Measurements from ENCODE around the gene ANP32A. TPM values are rescaled to one million over a fixed set of nuclear protein-coding genes. Genes with fewer than 3 reads are reported as not detected.

The ANP32A gene
- total RNA-seq, 1 experiment from 2014 or later: 232 TPM

DNA sequence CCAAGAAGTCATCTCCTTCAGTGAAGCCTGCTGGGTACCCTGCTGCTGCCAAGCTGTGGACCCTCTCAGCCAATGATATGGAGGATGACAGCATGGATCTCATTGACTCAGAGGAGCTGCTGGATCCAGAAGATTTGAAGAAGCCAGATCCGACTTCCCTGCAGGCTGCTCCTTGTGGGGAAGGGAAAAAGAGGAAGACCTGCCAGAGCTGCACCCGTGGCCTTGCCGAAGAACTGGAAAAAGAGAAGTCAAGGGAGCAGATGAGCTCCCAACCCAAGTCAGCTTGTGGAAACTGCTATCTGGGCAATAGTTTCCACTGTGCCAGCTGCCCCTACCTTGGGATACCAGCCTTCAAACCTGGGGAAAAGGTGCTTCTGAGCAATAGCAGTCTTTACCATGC, 13.7 kb upstream of the ANP32A start:
- no peak for TF ChIP-seq ATF6 (CRISPR knock-in tag; IDR thresholded peaks at IDR 0.05)
- TF ChIP-seq, protein P1, sequence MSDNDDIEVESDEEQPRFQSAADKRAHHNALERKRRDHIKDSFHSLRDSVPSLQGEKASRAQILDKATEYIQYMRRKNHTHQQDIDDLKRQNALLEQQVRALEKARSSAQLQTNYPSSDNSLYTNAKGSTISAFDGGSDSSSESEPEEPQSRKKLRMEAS (CRISPR knock-in tag; IDR thresholded peaks at IDR 0.05): no peak
- TF ChIP-seq PRDM15 (CRISPR knock-in tag; IDR thresholded peaks at IDR 0.05): no peak
- TF ChIP-seq PRRX2 (CRISPR knock-in tag; IDR thresholded peaks at IDR 0.05): no peak
- TF ChIP-seq HMGA2 (CRISPR knock-in tag; IDR thresholded peaks at IDR 0.05): no peak
- no peak for TF ChIP-seq ZNF671 (CRISPR knock-in tag; IDR thresholded peaks at IDR 0.05)
- Mint-ChIP-seq H3K27ac (no peak overlapping the region), H3K27me3 (ENCODE audit: low read depth) (peaks cover 70% of the 10 kb centered on the region), H3K9me3 (peaks cover 18% of the 10 kb centered on the region), H3K4me3 (no peak overlapping the region), H3K36me3 (peaks cover 13% of the 10 kb centered on the region), H3K4me1 (no peaks in the 10 kb centered on the region)
- no peak for ATAC-seq
- CTCF ChIA-PET: interaction anchor here (0.7 to 3.0 kb wide), 4 partner anchors 17 to 91 kb away, joined by 3 to 15 read pairs (median 6); no protein-coding TSS in a partner anchor
- POLR2A ChIA-PET: interaction anchor here (1.0 kb wide), 1 partner anchor 45 kb away, joined by 7 read pairs; no protein-coding TSS in a partner anchor
- no peak for DNase-seq (ENCODE audit: low spot score)

DNA sequence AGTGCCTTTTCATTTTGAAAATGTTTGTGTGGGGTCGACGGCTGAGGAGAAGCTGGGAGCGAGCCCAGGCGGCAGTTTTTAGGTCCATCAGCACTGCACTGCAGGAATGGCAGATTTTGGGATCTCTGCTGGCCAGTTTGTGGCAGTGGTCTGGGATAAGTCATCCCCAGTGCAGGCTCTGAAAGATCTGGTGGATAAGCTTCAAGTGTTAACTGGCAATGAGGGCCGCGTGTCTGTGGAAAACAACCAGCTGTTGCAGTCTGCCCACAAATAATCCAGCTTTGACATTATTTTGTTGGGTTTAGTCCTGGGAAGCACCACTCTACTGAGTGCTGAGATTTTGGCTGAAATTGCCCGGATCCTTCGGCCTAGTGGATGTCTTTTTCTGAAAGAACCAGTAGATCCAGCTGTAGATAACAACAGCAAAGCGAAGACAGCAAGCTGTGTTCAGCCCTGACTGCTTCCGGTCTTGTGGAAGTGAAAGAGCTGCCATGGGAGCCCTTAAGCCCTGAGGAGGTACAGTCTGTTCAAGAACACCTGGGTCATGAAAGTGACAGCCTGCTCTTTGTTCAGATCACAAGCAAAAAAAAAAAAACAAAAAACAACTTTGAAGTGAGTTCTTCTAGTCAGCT, 13.1 kb upstream of the ANP32A start:
- CTCF ChIA-PET: interaction anchor here (0.5 to 3.0 kb wide), 6 partner anchors 9 to 563 kb away, joined by 3 to 15 read pairs (median 6); no protein-coding TSS in a partner anchor

GRCh38 chr15:68830141-68830785, 9.6 kb upstream of the ANP32A start:
- ChIA-PET CTCF (no interaction called here), POLR2A (interaction anchor here (0.5 kb wide), 1 partner anchor 13 kb away, joined by 4 read pairs; no protein-coding TSS in a partner anchor)
- no peak overlapping the region for H3K27ac Mint-ChIP-seq
- no peak for ATAC-seq
- H3K27me3 Mint-ChIP-seq (ENCODE audit: low read depth): peaks cover 86% of the 10 kb centered on the region
- H3K9me3 Mint-ChIP-seq: peaks cover under 1% of the 10 kb centered on the region
- DNase-seq (ENCODE audit: low spot score): no peak
- H3K4me3 Mint-ChIP-seq: no peak overlapping the region
- H3K4me1 Mint-ChIP-seq: no peaks in the 10 kb centered on the region; the same call in 1 of the 2 replicates
- H3K36me3 Mint-ChIP-seq: no peaks in the 10 kb centered on the region
- TF ChIP-seq NR1H2 (CRISPR knock-in tag; IDR thresholded peaks at IDR 0.05) (no peak), TP53 (CRISPR knock-in tag; IDR thresholded peaks at IDR 0.05) (no peak), ESRRA (CRISPR knock-in tag; IDR thresholded peaks at IDR 0.05; ENCODE audit: borderline replicate concordance) (no peak), RELA (CRISPR knock-in tag; IDR thresholded peaks at IDR 0.05; ENCODE audit: borderline replicate concordance) (no peak), ZNF219 (CRISPR knock-in tag; IDR thresholded peaks at IDR 0.05; ENCODE audit: borderline replicate concordance) (no peak), JUN (CRISPR knock-in tag; IDR thresholded peaks at IDR 0.05) (no peak), STAT6 (CRISPR knock-in tag; conservative IDR thresholded peaks at IDR 0.05; ENCODE audit: low read depth) (no peak), ERG (CRISPR knock-in tag; IDR thresholded peaks at IDR 0.05) (no peak), ZNF423 (CRISPR knock-in tag; IDR thresholded peaks at IDR 0.05) (no peak)
- TF ChIP-seq, protein P2, sequence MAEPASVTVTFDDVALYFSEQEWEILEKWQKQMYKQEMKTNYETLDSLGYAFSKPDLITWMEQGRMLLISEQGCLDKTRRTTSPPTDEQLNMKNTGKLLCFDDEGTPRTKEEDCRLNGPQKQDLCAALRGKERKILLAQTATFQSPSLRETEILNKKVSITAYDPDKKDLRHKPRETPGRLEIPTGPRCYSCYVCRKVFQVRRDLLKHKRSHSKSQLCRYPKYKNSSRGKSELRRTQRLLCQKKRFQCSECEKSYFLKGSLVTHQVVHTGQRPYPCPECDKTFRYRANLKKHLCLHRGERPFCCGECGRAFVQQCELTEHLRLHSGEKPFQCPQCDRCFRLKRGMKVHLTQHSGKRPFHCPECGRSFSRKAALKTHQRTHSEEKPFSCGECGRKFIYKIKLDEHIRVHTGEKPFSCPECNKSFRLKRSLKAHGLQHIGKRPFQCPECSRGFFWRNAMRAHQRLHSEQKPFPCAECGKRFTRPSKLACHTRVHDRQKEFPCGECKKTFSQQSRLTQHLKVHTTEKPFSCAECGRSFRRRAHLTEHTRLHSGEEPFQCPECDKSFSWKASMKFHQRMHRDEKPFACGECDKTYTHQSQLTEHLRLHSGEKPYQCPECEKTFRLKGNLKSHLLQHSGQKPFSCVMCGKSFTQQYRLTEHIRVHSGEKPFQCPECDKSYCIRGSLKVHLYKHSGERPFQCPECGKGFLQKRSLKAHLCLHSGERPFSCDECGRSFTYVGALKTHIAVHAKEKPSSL (CRISPR knock-in tag; conservative IDR thresholded peaks at IDR 0.05): no peak

More for the DNA sequence above, 13.1 kb upstream of the ANP32A start:
- DNase-seq (ENCODE audit: low spot score) (no peak), ATAC-seq (no peak)
- H3K27ac Mint-ChIP-seq: no peak overlapping the region
- no peaks in the 10 kb centered on the region; the same call in 1 of the 2 replicates for H3K4me1 Mint-ChIP-seq
- TF ChIP-seq ESRRA (CRISPR knock-in tag; IDR thresholded peaks at IDR 0.05; ENCODE audit: borderline replicate concordance) (no peak), ZNF416 (CRISPR knock-in tag; IDR thresholded peaks at IDR 0.05) (no peak), CBFB (CRISPR knock-in tag; IDR thresholded peaks at IDR 0.05; ENCODE audit: low read depth) (no peak), ZNF671 (CRISPR knock-in tag; IDR thresholded peaks at IDR 0.05) (no peak), FOXP1 (CRISPR knock-in tag; IDR thresholded peaks at IDR 0.05; ENCODE audit: borderline replicate concordance) (no peak), NR1H2 (CRISPR knock-in tag; IDR thresholded peaks at IDR 0.05) (no peak), HMGA2 (CRISPR knock-in tag; IDR thresholded peaks at IDR 0.05) (no peak), GTF2I (CRISPR knock-in tag; conservative IDR thresholded peaks at IDR 0.05) (no peak)
- peaks cover 18% of the 10 kb centered on the region for H3K9me3 Mint-ChIP-seq
- peaks cover 70% of the 10 kb centered on the region for H3K27me3 Mint-ChIP-seq (ENCODE audit: low read depth)
- H3K4me3 Mint-ChIP-seq: no peak overlapping the region
- H3K36me3 Mint-ChIP-seq: peaks cover 13% of the 10 kb centered on the region
- POLR2A ChIA-PET: interaction anchor here (1.0 to 1.1 kb wide), 2 partner anchors 10 to 45 kb away, joined by 3 to 7 read pairs; no protein-coding TSS in a partner anchor
